ENCODE results near the gene ZNF750. TPM values are rescaled to one million over a fixed set of nuclear protein-coding genes. Genes with fewer than 3 reads are reported as not detected.

ZNF750 gene
- polyA plus RNA-seq, 1 donor: 1.5 TPM

GRCh38 chr17:82873521-82873920, 33.7 kb upstream of the ZNF750 start:
- no peak for DNase-seq

- DNase-seq: no peak
Observed at GRCh38 chr17:82872591-82873520, 33.0 kb upstream of the ZNF750 start.

- DNase-seq: no peak
Observed at GRCh38 chr17:82871776-82872561, 32.1 kb upstream of the ZNF750 start.

GRCh38 chr17:82871056-82871775, 31.4 kb upstream of the ZNF750 start:
- DNase-seq: no peak

GRCh38 chr17:82870541-82870940, 30.7 kb upstream of the ZNF750 start:
- DNase-seq: no peak

GRCh38 chr17:82870091-82870491, 30.3 kb upstream of the ZNF750 start:
- no peak for DNase-seq

- DNase-seq: no peak
Observed at GRCh38 chr17:82869536-82869935, 29.7 kb upstream of the ZNF750 start.

- no peak for DNase-seq
Observed at GRCh38 chr17:82868715-82869131, 28.9 kb upstream of the ZNF750 start.

GRCh38 chr17:82867763-82868325, 28.0 kb upstream of the ZNF750 start:
- no peak for DNase-seq

GRCh38 chr17:82866590-82867191, 26.9 kb upstream of the ZNF750 start:
- DNase-seq: no peak

- no peak for DNase-seq
Observed at GRCh38 chr17:82865774-82866395, 26.1 kb upstream of the ZNF750 start.

GRCh38 chr17:82865274-82865673, 25.5 kb upstream of the ZNF750 start:
- DNase-seq: no peak

GRCh38 chr17:82864713-82865248, 25.0 kb upstream of the ZNF750 start:
- DNase-seq: no peak

GRCh38 chr17:82863941-82864712, 24.3 kb upstream of the ZNF750 start:
- no peak for DNase-seq

GRCh38 chr17:82863383-82863940, 23.6 kb upstream of the ZNF750 start:
- no peak for DNase-seq

GRCh38 chr17:82862737-82863382, 23.0 kb upstream of the ZNF750 start:
- DNase-seq: no peak

GRCh38 chr17:82862191-82862590, 22.4 kb upstream of the ZNF750 start:
- DNase-seq: no peak

- no peak for DNase-seq
Observed at GRCh38 chr17:82861393-82861775, 21.6 kb upstream of the ZNF750 start.

All from left kidney (tissue), 2 donors.